ENCODE measurements around the gene MLXIPL. TPM values are rescaled to one million over a fixed set of nuclear protein-coding genes. Genes with fewer than 3 reads are reported as not detected.

The MLXIPL gene
- total and polyA plus RNA-seq, 7 donors: 11.1 to 65.2 (median 22.9) TPM

GRCh38 chr7:73652541-73652949 is 28.2 kb upstream of the MLXIPL start:
- Histone ChIP-seq H3K27me3 (ENCODE audit: insufficient read depth in 3 of 3, low read length in 2 of 3) (peaks cover 0 to 18% (median 11%) of the 10 kb centered on the region in 3 donors), H3K27ac (no peak overlapping the region), H3K36me3 (ENCODE audit: insufficient read depth in 1 of 2, low read depth in 1 of 2) (no peaks in the 10 kb centered on the region), H3K9me3 (no peaks in the 10 kb centered on the region), H3K4me3 (no peak overlapping the region), H3K4me1 (no peaks in the 10 kb centered on the region)
- ATAC-seq (no peak), DNase-seq (no peak)
- 59 to 72% (median 69%) methylated on average over 10 to 11 of the region's 11 CpGs for WGBS, 3 donors
- intact Hi-C loops (cut with DNase I): no loop called here
- no peak for TF ChIP-seq CTCF (IDR thresholded peaks at IDR 0.05)

GRCh38 chr7:73650524-73650923 is 26.2 kb upstream of the MLXIPL start:
- Histone ChIP-seq H3K4me3 (no peak overlapping the region), H3K27me3 (ENCODE audit: insufficient read depth in 3 of 3, low read length in 2 of 3) (peaks cover 0 to 37% (median 14%) of the 10 kb centered on the region in 3 donors), H3K27ac (no peak overlapping the region), H3K9me3 (no peaks in the 10 kb centered on the region), H3K36me3 (ENCODE audit: insufficient read depth in 1 of 2, low read depth in 1 of 2) (no peaks in the 10 kb centered on the region), H3K4me1 (no peaks in the 10 kb centered on the region)
- intact Hi-C loops (cut with DNase I): no loop called here
- no peak for TF ChIP-seq CTCF (IDR thresholded peaks at IDR 0.05)
- DNase-seq (no peak), ATAC-seq (no peak)
- 61 to 73% (median 65%) methylated on average over 5 of the region's 5 CpGs for WGBS, 3 donors

- intact Hi-C loops (cut with DNase I): no loop called here
- 45 to 51% (median 49%) methylated on average over 9 of the region's 9 CpGs for WGBS, 3 donors
- H3K27ac ChIP-seq: no peak overlapping the region
- TF ChIP-seq CTCF (IDR thresholded peaks at IDR 0.05): no peak
- ATAC-seq: no peak
- no peak for DNase-seq
- no peaks in the 10 kb centered on the region for H3K9me3 ChIP-seq
- no peak overlapping the region for H3K4me3 ChIP-seq
- peaks cover 0 to 38% (median 16%) of the 10 kb centered on the region in 3 donors for H3K27me3 ChIP-seq (ENCODE audit: insufficient read depth in 3 of 3, low read length in 2 of 3)
- no peaks in the 10 kb centered on the region for H3K4me1 ChIP-seq
- no peaks in the 10 kb centered on the region for H3K36me3 ChIP-seq (ENCODE audit: insufficient read depth in 1 of 2, low read depth in 1 of 2)
These were observed 25.3 kb upstream of the MLXIPL start for GRCh38 chr7:73649576-73649975.

- no peak for TF ChIP-seq CTCF (IDR thresholded peaks at IDR 0.05)
- ATAC-seq (no peak), DNase-seq (no peak)
- H3K4me3 ChIP-seq: no peak overlapping the region
- H3K9me3 ChIP-seq: no peaks in the 10 kb centered on the region
- no peaks in the 10 kb centered on the region for H3K4me1 ChIP-seq
- WGBS, 3 donors: 25 to 38% (median 38%) methylated on average over 1 of the region's 1 CpG
- H3K36me3 ChIP-seq (ENCODE audit: insufficient read depth in 1 of 2, low read depth in 1 of 2): no peaks in the 10 kb centered on the region
- no peak overlapping the region for H3K27ac ChIP-seq
- H3K27me3 ChIP-seq (ENCODE audit: insufficient read depth in 3 of 3, low read length in 2 of 3): peaks cover 0 to 38% (median 16%) of the 10 kb centered on the region in 3 donors
- intact Hi-C loops (cut with DNase I): no loop called here
These were observed 24.4 kb upstream of the MLXIPL start for GRCh38 chr7:73648593-73649332.
